Keratinocyte (primary cell): ENCODE measurements around the gene CRB2.

Source experiments
- EZH2 ChIP-seq: IDR thresholded peaks from one replicate; pipeline ENCODE4 v1.6.1; 2012; ENCODE audit warnings: inconsistent platforms, mild to moderate bottlenecking, low read length, moderate library complexity
- TF ChIP-seq, protein P1 (sequence below), 3 experiments: IDR thresholded peaks in 1 of 3; conservative IDR thresholded peaks in 1 of 3; optimal IDR thresholded peaks in 1 of 3; 2 replicates in 2 of 3; 3 replicates in 1 of 3; pipeline versions ENCODE3 to v1.5.1; 2011; ENCODE audit warnings: low read length in 3 of 3, mild to moderate bottlenecking in 3 of 3, moderate library complexity in 2 of 3, control low read depth in 1 of 3, inconsistent platforms in 1 of 3; ENCODE audit not compliant: insufficient read depth in 2 of 3; ENCODE audit errors: extremely low read depth in 1 of 3

GRCh38 chr9:123349691-123350480 is 6.1 kb upstream of the CRB2 start:
- TF ChIP-seq, protein P1, sequence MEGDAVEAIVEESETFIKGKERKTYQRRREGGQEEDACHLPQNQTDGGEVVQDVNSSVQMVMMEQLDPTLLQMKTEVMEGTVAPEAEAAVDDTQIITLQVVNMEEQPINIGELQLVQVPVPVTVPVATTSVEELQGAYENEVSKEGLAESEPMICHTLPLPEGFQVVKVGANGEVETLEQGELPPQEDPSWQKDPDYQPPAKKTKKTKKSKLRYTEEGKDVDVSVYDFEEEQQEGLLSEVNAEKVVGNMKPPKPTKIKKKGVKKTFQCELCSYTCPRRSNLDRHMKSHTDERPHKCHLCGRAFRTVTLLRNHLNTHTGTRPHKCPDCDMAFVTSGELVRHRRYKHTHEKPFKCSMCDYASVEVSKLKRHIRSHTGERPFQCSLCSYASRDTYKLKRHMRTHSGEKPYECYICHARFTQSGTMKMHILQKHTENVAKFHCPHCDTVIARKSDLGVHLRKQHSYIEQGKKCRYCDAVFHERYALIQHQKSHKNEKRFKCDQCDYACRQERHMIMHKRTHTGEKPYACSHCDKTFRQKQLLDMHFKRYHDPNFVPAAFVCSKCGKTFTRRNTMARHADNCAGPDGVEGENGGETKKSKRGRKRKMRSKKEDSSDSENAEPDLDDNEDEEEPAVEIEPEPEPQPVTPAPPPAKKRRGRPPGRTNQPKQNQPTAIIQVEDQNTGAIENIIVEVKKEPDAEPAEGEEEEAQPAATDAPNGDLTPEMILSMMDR (optimal IDR thresholded peaks at IDR 0.05 in 1 of 3, IDR thresholded peaks at IDR 0.05 in 1 of 3, conservative IDR thresholded peaks at IDR 0.05 in 1 of 3; ENCODE audit: extremely low read depth in 1 of 3, insufficient read depth in 2 of 3, low read length in 3 of 3) = peak; percentile 90 to 99 (median 95)
- no peak for TF ChIP-seq EZH2
